ENCODE results near the gene CCDC197.

- TF ChIP-seq, protein P1, sequence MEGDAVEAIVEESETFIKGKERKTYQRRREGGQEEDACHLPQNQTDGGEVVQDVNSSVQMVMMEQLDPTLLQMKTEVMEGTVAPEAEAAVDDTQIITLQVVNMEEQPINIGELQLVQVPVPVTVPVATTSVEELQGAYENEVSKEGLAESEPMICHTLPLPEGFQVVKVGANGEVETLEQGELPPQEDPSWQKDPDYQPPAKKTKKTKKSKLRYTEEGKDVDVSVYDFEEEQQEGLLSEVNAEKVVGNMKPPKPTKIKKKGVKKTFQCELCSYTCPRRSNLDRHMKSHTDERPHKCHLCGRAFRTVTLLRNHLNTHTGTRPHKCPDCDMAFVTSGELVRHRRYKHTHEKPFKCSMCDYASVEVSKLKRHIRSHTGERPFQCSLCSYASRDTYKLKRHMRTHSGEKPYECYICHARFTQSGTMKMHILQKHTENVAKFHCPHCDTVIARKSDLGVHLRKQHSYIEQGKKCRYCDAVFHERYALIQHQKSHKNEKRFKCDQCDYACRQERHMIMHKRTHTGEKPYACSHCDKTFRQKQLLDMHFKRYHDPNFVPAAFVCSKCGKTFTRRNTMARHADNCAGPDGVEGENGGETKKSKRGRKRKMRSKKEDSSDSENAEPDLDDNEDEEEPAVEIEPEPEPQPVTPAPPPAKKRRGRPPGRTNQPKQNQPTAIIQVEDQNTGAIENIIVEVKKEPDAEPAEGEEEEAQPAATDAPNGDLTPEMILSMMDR (IDR thresholded peaks at IDR 0.05; ENCODE audit: borderline replicate concordance, extremely low read depth, low read length, poor library complexity, severe bottlenecking) = no peak
- no peak for TF ChIP-seq EZH2 (IDR thresholded peaks at IDR 0.05; ENCODE audit: borderline replicate concordance, low read depth, low read length, severe bottlenecking)
These were observed 1.8 kb downstream of the CCDC197 start for GRCh38 chr14:93998871-93999403.

Measured in DND-41 (cell line).